ENCODE measurements around the gene CRYAA.
"Not testable (repeated sequence)": the region's sequence is repeated elsewhere in the genome, so short reads cannot be mapped to it uniquely, and the experiment has no call there.

CRYAA gene

GRCh38 chr21:43168708-43169107 is at the start of gene CRYAA:
Gene CRYAA, plus strand, starts transcription at chr21:43169008. Its CDS starts 92 bp downstream, at chr21:43169100.
- DNase-seq (ENCODE audit: low spot score): not testable (repeated sequence)

DNA sequence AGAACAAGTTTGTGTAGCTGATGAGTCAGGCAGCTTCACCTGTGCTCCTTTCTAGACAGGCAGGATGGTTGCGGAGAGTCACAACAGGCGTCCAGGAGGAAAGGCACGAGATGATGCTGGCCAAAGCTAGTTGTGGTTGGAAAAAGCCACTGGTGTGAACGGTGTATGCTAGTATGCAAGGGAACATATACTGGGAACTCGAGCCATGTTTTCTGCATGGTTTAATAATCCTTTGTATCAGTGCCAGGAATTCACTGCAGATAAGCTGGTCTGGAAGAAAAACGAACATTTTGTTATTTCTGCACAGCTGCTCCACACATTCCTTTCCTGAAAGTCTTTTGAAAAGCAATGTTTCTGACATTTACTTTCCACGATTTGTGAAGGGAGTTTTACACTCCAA is 38.7 kb upstream of the CRYAA start:
- not testable (repeated sequence) for DNase-seq (ENCODE audit: low spot score)

DNA sequence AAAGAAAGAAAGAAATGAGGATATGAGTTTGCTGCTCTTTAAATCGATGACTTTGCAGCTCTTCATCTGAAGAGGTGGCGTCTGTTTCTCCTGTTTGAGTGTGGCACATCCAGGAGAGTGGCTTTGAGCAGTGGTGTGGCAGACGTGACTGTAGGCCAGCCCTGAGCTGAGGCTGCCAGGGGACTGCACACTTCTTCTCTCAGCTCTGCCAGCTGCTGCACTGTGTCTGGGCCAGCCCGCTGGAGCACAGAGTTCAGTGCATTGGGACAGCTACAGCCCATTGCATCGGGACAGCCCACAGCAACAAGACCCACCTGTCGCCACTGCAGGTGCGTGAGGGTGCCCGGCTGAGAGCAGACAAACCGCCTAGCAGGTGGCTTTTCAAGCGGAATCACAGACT is 34.3 kb upstream of the CRYAA start:
- not testable (repeated sequence) for DNase-seq (ENCODE audit: low spot score)

- DNase-seq (ENCODE audit: low spot score): not testable (repeated sequence)
Observed at GRCh38 chr21:43138944-43139343, 29.9 kb upstream of the CRYAA start.

DNA sequence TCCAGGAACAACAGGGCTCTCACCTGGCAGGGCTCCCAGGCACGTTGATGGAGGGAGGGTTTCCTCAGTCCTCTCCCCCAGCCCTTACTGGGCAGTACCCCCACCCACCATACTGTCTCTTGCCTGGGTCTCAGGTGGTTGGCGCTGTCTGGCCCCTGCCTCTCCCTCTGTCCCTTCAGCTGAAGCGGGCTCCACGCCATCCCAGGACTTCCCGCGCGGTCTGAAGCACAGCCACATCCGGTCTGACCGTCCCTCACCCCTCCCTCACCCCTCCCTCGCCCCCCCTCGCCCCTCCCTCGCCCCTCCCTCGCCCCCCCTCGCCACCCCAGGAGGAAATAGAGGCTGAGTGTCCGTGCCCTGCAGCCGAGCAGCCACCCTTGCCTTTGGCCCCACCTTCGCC is 27.4 kb upstream of the CRYAA start:
- DNase-seq (ENCODE audit: low spot score): not testable (repeated sequence)

DNA sequence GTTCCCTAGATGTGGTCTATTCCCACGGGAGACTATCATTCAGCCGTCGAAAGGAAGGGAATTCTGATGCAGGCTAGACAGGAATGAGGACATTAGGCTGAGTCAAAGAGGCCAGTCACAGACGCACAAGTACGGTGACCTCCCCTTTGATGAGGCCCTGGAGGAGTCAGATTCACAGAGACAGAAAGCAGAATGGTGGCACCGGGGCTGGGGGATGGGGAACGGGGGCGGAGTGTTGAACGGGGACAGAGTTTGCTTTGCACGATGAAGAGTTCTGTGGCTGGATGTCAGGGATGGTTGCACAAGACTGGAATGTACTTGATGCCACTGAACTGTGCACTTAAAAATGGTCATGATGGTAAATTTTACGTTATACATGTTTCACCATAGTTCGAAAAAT is 22.2 kb upstream of the CRYAA start:
- not testable (repeated sequence) for DNase-seq (ENCODE audit: low spot score)

- not testable (repeated sequence) for DNase-seq (ENCODE audit: low spot score)
Observed at GRCh38 chr21:43147999-43148398, 20.8 kb upstream of the CRYAA start.

- not testable (repeated sequence) for DNase-seq (ENCODE audit: low spot score)
Observed at GRCh38 chr21:43149344-43149743, 19.5 kb upstream of the CRYAA start.

GRCh38 chr21:43153601-43154000 is 15.2 kb upstream of the CRYAA start:
- not testable (repeated sequence) for DNase-seq (ENCODE audit: low spot score)

- DNase-seq (ENCODE audit: low spot score): not testable (repeated sequence)
Observed at GRCh38 chr21:43159279-43160175, 9.3 kb upstream of the CRYAA start.

GRCh38 chr21:43161826-43162707 is 6.7 kb upstream of the CRYAA start:
- not testable (repeated sequence) for DNase-seq (ENCODE audit: low spot score)

DNA sequence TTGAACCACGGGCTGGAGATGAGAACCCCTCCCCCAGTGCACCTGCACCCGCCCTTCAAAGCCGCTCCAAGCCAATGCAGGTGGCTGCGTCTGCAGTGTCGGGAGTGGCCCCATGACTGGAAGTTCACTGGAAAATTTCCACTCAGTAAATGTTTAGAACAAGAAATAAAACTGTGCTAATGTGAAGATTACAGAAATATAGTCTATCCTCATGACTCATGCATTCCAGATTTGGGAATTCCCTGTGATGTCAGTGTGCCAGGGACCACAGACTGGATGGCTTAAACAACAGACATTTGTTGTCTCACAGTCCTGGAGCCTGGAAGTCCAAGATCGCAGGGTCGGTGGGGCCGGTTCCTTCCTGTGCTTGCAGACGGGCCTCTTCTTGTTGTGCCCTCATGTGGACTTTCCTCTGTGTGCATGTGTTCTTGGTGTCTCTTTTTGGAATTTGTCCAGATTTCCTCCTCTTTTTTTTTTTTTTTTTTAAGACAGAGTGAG is 6.1 kb upstream of the CRYAA start:
- DNase-seq (ENCODE audit: low spot score): not testable (repeated sequence)

- DNase-seq (ENCODE audit: low spot score): not testable (repeated sequence)
Observed at GRCh38 chr21:43164823-43165222, 4.0 kb upstream of the CRYAA start.

GRCh38 chr21:43165734-43166133 is 3.1 kb upstream of the CRYAA start:
- DNase-seq (ENCODE audit: low spot score): not testable (repeated sequence)

GRCh38 chr21:43169230-43169886 is 550 bp downstream of the CRYAA start:
- not testable (repeated sequence) for DNase-seq (ENCODE audit: low spot score)

DNA sequence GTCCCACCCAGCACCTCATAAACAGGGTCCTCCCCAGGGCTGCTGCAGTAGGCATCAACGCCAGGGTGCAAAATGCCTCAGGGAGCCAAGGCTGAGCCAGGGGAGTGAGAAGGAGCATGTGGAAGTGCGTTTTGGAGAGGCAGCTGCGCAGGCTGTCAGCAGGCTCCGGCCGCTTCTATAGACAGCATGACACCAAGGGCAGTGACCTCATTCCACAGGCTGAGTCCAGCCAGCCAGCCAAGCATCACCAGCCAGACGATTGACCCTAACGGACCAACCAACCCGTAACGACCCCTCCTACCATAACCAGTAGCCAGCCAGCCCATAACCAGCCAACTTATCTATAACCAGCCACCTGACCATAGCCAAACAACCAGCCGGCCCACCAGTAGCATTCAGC is 1.1 kb downstream of the CRYAA start:
- DNase-seq (ENCODE audit: low spot score): not testable (repeated sequence)

GRCh38 chr21:43172812-43173211 is 4.0 kb downstream of the CRYAA start:
- DNase-seq (ENCODE audit: low spot score): not testable (repeated sequence)

DNA sequence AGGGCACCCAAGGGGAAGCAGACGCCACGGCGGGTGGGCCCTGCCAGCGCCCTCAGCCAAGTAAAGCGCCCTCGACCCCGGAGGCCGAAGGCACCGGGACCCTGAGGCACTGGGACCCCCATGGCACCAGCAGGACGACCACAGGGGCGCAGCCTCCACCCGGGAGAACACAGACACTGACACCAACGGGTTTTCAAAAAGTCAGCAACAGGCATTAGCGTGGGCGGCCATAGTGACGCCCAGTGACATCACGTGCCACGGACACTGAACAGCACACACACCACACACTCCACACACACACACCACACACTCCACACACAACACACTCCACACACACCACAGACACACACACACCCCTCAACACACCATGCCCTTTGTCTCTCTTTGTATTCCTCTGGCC is 4.6 kb downstream of the CRYAA start:
- not testable (repeated sequence) for DNase-seq (ENCODE audit: low spot score)

DNA sequence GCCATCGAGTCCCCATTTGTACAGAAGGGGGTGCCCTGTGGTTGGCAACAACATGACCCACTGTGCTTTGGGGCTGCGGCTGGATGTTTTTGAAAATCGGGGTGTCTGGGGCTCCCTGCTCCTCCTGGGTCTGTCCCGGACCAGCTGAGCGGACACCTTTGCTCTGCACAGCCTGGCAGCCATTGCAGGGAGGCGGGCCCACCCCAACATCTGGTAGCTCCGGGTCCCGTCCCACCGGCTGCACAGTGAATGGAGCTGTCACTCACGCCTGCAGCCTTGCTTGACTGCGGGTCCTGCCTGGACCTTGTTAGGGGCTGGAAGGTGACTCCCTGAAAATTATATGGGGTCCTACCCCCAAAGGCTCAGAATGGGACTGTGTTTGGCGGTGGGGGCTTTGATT is 5.1 kb downstream of the CRYAA start:
- DNase-seq (ENCODE audit: low spot score): not testable (repeated sequence)

DNA sequence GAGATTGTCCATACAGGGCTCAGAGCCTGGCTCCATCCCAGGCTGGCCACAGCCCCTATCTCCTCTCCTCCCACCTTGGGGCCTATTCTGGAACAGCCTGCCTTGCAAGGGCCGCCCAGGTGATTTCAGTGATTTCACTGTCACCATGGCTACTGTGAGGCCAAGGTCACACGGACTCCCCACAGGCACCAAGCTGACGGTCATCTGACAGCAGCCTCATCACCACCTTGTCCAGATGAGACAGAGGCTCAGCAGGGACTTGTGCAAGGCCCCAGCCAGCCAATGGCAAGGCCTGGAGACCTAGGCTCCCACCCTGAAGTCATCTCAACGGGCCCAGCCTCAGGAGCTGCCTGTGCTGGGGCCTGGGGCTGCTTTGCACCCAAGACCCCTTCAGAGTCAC is 6.2 kb downstream of the CRYAA start:
- DNase-seq (ENCODE audit: low spot score): not testable (repeated sequence)

DNA sequence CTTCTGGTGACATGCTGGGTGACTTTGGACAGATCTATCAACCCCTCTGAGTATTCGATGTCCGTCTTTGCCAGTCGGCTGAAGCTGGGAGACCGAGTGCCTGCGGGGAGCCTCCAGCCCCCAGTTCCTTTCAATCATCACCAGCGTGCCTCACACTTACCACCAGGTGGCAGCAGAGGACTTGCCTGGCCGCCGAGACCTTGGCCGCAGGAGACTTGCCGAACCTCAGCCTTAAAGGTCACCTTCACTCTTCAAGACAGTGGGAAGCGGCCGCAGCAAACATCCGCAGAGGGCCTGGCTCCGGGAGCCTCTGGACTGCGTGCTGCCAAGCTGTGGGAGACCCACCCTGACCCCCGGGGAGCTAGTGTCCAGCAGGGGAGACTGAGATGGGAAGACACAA is 7.8 kb downstream of the CRYAA start:
- DNase-seq (ENCODE audit: low spot score): not testable (repeated sequence)

All from hepatic stellate cell (primary cell).